Activated naive CD4-positive, alpha-beta T cell treated with anti-CD3 and anti-CD28 coated beads, Interleukin-2, amount 10 ng/mL, durations not matched to agents 7 days and 5 days (primary cell): ENCODE data around the gene SEMA5A.
"Not testable (repeated sequence)": the region's sequence is repeated elsewhere in the genome, so short reads cannot be mapped to it uniquely, and the experiment has no call there.

Experiments
- CTCF ChIA-PET: fragments of 350-600 bp; sonication (Branson Sonifier 250); formaldehyde crosslinking; loops from one replicate; lab custom pipeline; 2021; ENCODE audit warnings: antibody characterized with exemption; lab: Charles Lee
- DNase-seq: peaks from one replicate; pipeline ENCODE4 v3.0.0-alpha.2; 2020
- H3K27ac Mint-ChIP-seq: one replicate; pipeline ENCODE4 v1.8.0; 2021; ENCODE audit warnings: mild to moderate bottlenecking, moderate library complexity, mixed read lengths
- H3K27me3 Mint-ChIP-seq: one replicate; pipeline ENCODE4 v1.8.0; 2021; ENCODE audit warnings: mild to moderate bottlenecking, mixed read lengths
- H3K36me3 Mint-ChIP-seq: one replicate; pipeline ENCODE4 v1.8.0; 2021; ENCODE audit warnings: mixed read lengths
- H3K4me1 Mint-ChIP-seq: one replicate; pipeline ENCODE4 v1.8.0; 2021; ENCODE audit warnings: mixed read lengths
- H3K4me3 Mint-ChIP-seq: one replicate; pipeline ENCODE4 v1.8.0; 2021; ENCODE audit warnings: mild to moderate bottlenecking, moderate library complexity, mixed read lengths
- H3K9me3 Mint-ChIP-seq: one replicate; pipeline ENCODE4 v1.8.0; 2021; ENCODE audit warnings: mixed read lengths

SEMA5A gene

GRCh38 chr5:9408964-9409363 is 136.9 kb downstream of the SEMA5A start:
- CTCF ChIA-PET = no interaction called here
- no peaks in the 10 kb centered on the region for H3K4me1 Mint-ChIP-seq
- no peaks in the 10 kb centered on the region for H3K9me3 Mint-ChIP-seq
- H3K27me3 Mint-ChIP-seq = no peaks in the 10 kb centered on the region
- H3K27ac Mint-ChIP-seq = no peak overlapping the region
- H3K36me3 Mint-ChIP-seq = no peaks in the 10 kb centered on the region
- no peak for DNase-seq
- H3K4me3 Mint-ChIP-seq = no peak overlapping the region

DNA sequence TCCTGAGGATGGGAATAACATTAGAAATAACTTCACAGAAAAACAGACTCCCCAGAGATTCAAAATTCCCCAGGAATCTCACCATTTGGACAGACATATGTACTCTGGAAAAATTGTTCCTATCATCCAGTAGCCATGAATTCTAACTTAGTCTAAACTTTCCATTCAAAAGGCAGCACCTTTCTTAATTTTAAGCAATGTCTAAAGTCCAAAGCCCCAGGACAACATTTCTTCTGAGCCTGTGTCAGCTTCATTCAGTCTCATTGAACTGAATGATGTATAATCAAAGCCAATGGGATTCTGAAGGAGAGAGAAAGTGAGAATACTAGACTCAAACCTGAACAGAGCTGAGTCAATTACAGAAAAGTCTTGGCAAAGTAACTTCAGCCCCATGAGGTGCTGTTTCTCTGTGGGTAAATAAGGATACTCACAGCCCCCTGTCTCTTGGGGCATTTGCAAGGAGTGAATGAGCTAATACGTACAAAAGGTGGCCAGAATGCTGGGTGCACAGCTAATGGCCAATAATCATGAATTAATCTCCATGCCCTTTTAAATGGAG is 140.6 kb downstream of the SEMA5A start:
- Mint-ChIP-seq H3K27me3 (no peaks in the 10 kb centered on the region), H3K36me3 (no peaks in the 10 kb centered on the region), H3K4me3 (no peak overlapping the region), H3K9me3 (peaks cover 2% of the 10 kb centered on the region), H3K4me1 (no peaks in the 10 kb centered on the region), H3K27ac (no peak overlapping the region)
- no peak for DNase-seq
- CTCF ChIA-PET = no interaction called here

DNA sequence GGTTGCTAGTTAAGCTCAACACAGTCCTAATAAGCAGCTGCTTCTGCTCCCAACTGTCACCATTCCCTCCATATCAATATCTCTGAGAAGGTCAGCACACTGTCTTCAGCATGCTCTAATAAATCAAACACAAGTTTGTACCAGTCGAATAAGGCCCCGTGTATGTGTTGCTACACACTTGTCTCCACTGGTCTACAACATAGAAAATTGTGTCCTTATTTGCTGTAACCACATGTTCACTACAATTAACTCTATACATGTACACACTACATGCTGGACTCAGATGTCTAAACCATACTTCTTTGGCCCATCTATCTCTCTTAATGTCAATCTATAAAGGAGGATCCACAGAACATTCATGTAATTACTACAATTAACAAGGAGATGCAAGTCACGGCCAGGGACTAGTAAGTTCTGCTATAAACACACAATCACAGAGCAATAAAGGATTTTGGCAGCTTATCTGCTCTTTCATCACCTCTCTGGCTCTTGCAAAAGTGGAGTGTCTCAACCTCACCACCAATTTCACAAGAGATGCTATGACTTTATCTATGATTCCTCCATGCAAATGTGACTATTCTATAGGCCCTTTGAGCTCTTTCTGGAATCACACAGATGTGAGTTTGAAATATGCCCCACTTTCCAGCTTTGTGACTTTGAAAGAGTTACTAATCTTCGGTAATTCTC is 143.9 kb downstream of the SEMA5A start:
- no peaks in the 10 kb centered on the region for H3K36me3 Mint-ChIP-seq
- peaks cover 7% of the 10 kb centered on the region for H3K9me3 Mint-ChIP-seq
- no peak overlapping the region for H3K4me3 Mint-ChIP-seq
- no peak overlapping the region for H3K27ac Mint-ChIP-seq
- H3K4me1 Mint-ChIP-seq = no peaks in the 10 kb centered on the region
- no peaks in the 10 kb centered on the region for H3K27me3 Mint-ChIP-seq
- no peak for DNase-seq
- CTCF ChIA-PET = no interaction called here

GRCh38 chr5:9399783-9400182 is 146.1 kb downstream of the SEMA5A start:
- H3K4me1 Mint-ChIP-seq, DNase-seq, H3K4me3 Mint-ChIP-seq, CTCF ChIA-PET, H3K9me3 Mint-ChIP-seq, H3K27ac Mint-ChIP-seq, H3K36me3 Mint-ChIP-seq, H3K27me3 Mint-ChIP-seq: not testable (repeated sequence)

- Mint-ChIP-seq H3K9me3 (peaks cover 7% of the 10 kb centered on the region), H3K4me3 (no peak overlapping the region), H3K27ac (no peak overlapping the region), H3K27me3 (no peaks in the 10 kb centered on the region), H3K36me3 (no peaks in the 10 kb centered on the region), H3K4me1 (no peaks in the 10 kb centered on the region)
- DNase-seq = no peak
- CTCF ChIA-PET = no interaction called here
These were observed 146.8 kb downstream of the SEMA5A start for GRCh38 chr5:9399094-9399493.

- Mint-ChIP-seq H3K4me3 (no peak overlapping the region), H3K36me3 (no peaks in the 10 kb centered on the region), H3K27me3 (no peaks in the 10 kb centered on the region), H3K9me3 (peaks cover 7% of the 10 kb centered on the region), H3K4me1 (no peaks in the 10 kb centered on the region), H3K27ac (no peak overlapping the region)
- DNase-seq = no peak
- CTCF ChIA-PET = no interaction called here
These were observed 147.6 kb downstream of the SEMA5A start for GRCh38 chr5:9398227-9398626.

DNA sequence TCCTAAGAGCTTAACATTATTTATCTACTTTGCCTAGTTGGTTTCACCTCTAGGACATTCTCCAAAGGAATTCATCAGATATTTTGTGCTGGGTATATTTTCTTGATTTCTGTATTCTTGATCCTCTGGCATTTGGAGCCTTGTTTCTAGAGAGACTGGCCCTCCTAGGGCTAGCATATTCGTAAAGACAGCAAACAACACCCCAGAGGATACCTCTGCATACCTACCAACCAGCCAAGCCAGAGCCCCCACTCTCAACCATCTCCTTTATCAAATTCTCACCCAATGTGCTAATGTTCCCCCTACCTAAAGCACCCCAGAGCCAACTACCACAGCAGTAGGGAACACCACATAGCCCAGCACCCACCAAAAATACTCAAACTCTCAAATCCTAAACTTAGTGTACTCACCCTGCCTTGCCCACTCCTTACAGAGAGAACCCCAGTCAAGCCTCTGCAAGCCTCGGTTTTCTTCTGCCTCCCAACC is 149.5 kb downstream of the SEMA5A start:
- no peaks in the 10 kb centered on the region for H3K36me3 Mint-ChIP-seq
- H3K4me1 Mint-ChIP-seq = no peaks in the 10 kb centered on the region
- CTCF ChIA-PET = no interaction called here
- no peak overlapping the region for H3K4me3 Mint-ChIP-seq
- peaks cover 5% of the 10 kb centered on the region for H3K9me3 Mint-ChIP-seq
- no peak overlapping the region for H3K27ac Mint-ChIP-seq
- H3K27me3 Mint-ChIP-seq = no peaks in the 10 kb centered on the region
- no peak for DNase-seq

- no peak for DNase-seq
- no peaks in the 10 kb centered on the region for H3K4me1 Mint-ChIP-seq
- H3K36me3 Mint-ChIP-seq = no peaks in the 10 kb centered on the region
- CTCF ChIA-PET = no interaction called here
- no peak overlapping the region for H3K27ac Mint-ChIP-seq
- H3K27me3 Mint-ChIP-seq = no peaks in the 10 kb centered on the region
- no peak overlapping the region for H3K4me3 Mint-ChIP-seq
- H3K9me3 Mint-ChIP-seq = peaks cover 5% of the 10 kb centered on the region
These were observed 150.2 kb downstream of the SEMA5A start for GRCh38 chr5:9395706-9396105.

DNA sequence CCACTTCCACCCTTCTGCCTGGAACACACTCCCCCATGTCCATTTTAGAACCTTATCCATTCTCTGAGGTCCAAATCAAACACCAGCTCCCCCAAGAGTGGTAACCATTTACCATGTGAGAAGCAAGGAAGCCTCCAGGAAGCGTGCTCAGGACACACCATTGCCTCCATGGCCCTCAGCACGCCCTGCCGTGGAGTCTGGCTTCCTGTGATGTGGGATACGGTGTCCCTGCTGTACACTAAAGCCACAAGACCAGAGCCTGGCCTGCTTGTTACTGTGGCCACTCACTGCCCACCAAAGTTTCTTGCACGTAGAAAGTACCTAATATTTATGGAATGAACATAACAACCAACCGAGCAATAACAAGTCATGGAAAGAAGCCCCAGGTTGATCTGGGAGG is 151.7 kb downstream of the SEMA5A start:
- Mint-ChIP-seq H3K4me1 (no peaks in the 10 kb centered on the region), H3K9me3 (no peaks in the 10 kb centered on the region), H3K36me3 (no peaks in the 10 kb centered on the region), H3K27me3 (no peaks in the 10 kb centered on the region), H3K27ac (no peak overlapping the region), H3K4me3 (no peak overlapping the region)
- CTCF ChIA-PET = no interaction called here
- DNase-seq = no peak

DNA sequence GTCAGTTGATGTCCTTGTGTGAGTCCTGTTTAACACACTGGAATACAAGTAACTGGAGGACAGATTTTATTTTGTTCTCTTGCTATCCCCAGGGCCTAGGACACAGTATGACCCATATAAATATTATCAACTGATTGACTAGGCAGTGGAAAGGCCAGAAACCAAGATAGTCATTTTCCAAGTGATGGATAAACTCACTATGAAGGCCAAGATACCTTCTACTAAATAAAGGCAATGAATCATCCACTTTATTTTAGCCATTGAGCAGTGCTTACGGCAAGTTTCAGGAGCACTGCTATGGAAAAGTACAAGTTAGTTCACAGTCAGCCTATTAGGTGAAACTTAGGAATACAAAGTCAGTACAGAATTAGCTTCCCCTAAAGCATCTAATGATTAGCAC is 153.2 kb downstream of the SEMA5A start:
- DNase-seq = no peak
- no peaks in the 10 kb centered on the region for H3K27me3 Mint-ChIP-seq
- no peaks in the 10 kb centered on the region for H3K4me1 Mint-ChIP-seq
- H3K4me3 Mint-ChIP-seq = no peak overlapping the region
- no peak overlapping the region for H3K27ac Mint-ChIP-seq
- no peaks in the 10 kb centered on the region for H3K9me3 Mint-ChIP-seq
- no peaks in the 10 kb centered on the region for H3K36me3 Mint-ChIP-seq
- CTCF ChIA-PET = no interaction called here

DNA sequence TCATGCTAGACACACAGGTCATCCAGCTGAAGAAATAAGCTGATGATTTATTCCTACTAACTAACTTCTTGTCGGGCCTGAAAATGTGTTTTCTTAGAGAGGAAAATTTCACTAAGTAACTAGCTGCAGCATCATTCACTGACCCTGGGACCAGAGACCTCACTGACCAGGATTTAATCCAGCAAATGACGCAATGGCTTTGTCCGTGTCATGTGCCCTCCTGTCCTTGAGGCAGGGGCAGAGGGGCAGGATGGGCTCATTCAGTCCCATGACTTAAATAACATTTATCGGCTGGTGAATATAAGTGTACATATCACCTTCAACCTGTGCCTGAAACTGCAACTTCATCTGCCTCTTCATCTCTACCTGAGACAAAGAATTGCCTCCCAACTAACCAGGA is 154.8 kb downstream of the SEMA5A start:
- Mint-ChIP-seq H3K4me3 (no peak overlapping the region), H3K9me3 (no peaks in the 10 kb centered on the region), H3K27ac (no peak overlapping the region), H3K4me1 (no peaks in the 10 kb centered on the region), H3K27me3 (no peaks in the 10 kb centered on the region), H3K36me3 (no peaks in the 10 kb centered on the region)
- DNase-seq = no peak
- CTCF ChIA-PET = no interaction called here

DNA sequence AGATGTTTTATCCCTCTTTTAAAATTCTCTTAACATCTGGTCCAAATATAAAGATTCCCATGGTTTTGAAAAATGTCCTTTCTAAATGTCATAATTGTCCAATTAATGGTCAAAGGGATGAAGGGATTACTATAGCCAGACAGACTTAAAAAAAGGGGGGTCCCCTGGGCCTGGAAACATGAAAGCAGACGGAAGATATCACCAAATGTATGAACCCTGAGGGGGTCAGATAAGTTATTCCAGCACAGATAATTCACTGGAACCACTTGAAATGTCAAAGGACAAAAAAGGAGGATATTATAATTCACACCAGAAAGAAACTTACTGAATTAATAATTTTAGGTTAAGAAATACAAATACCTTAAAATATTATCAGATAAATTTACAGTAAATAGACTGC is 155.8 kb downstream of the SEMA5A start:
- Mint-ChIP-seq H3K27ac (no peak overlapping the region), H3K27me3 (no peaks in the 10 kb centered on the region), H3K36me3 (no peaks in the 10 kb centered on the region), H3K4me3 (no peak overlapping the region), H3K4me1 (no peaks in the 10 kb centered on the region), H3K9me3 (peaks cover 1% of the 10 kb centered on the region)
- CTCF ChIA-PET = no interaction called here
- no peak for DNase-seq

- Mint-ChIP-seq H3K4me3 (no peak overlapping the region), H3K9me3 (peaks cover 1% of the 10 kb centered on the region), H3K4me1 (no peaks in the 10 kb centered on the region), H3K36me3 (no peaks in the 10 kb centered on the region), H3K27ac (no peak overlapping the region), H3K27me3 (no peaks in the 10 kb centered on the region)
- CTCF ChIA-PET = no interaction called here
- DNase-seq = no peak
These were observed 156.8 kb downstream of the SEMA5A start for GRCh38 chr5:9388941-9389674.

DNA sequence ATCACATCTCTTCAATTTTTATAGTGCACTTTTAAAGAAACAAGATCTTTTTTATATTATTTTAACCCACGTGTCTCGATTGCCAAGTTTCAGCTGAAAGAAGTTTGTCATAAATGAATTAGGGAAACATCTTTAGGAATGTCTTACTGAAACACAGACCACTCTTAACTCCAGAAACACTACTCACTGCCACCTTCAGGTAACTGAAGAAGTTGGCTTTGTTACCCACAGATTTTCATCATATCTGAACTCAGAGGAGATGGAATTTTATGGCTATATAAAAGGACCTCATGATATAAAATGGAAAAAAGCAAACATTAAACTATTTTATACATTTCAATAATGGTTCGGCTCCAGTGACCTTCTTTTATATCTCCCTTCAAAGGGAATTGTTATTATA is 158.0 kb downstream of the SEMA5A start:
- CTCF ChIA-PET = no interaction called here
- H3K9me3 Mint-ChIP-seq = peaks cover 1% of the 10 kb centered on the region
- H3K36me3 Mint-ChIP-seq = no peaks in the 10 kb centered on the region
- H3K27me3 Mint-ChIP-seq = no peaks in the 10 kb centered on the region
- DNase-seq = no peak
- H3K4me3 Mint-ChIP-seq = no peak overlapping the region
- no peak overlapping the region for H3K27ac Mint-ChIP-seq
- no peaks in the 10 kb centered on the region for H3K4me1 Mint-ChIP-seq

- H3K9me3 Mint-ChIP-seq = peaks cover 1% of the 10 kb centered on the region
- no peaks in the 10 kb centered on the region for H3K36me3 Mint-ChIP-seq
- H3K27ac Mint-ChIP-seq = no peak overlapping the region
- no peak for DNase-seq
- H3K27me3 Mint-ChIP-seq = no peaks in the 10 kb centered on the region
- H3K4me3 Mint-ChIP-seq = no peak overlapping the region
- no peaks in the 10 kb centered on the region for H3K4me1 Mint-ChIP-seq
- CTCF ChIA-PET = no interaction called here
These were observed 158.9 kb downstream of the SEMA5A start for GRCh38 chr5:9386945-9387344.
